NCI-H1105 treated with DMSO at 0.1 percent for 48 hours (cell line): ENCODE data around the gene UTP25.
"Not testable (repeated sequence)": the region's sequence is repeated elsewhere in the genome, so short reads cannot be mapped to it uniquely, and the experiment has no call there.

Source experiments
- DNase-seq: peaks from one replicate; lab custom pipeline; 2025; lab: John Stamatoyannopoulos, UW

The UTP25 gene

GRCh38 chr1:209895709-209896108 lies 67.9 kb downstream of the UTP25 start:
- DNase-seq = no peak

DNA sequence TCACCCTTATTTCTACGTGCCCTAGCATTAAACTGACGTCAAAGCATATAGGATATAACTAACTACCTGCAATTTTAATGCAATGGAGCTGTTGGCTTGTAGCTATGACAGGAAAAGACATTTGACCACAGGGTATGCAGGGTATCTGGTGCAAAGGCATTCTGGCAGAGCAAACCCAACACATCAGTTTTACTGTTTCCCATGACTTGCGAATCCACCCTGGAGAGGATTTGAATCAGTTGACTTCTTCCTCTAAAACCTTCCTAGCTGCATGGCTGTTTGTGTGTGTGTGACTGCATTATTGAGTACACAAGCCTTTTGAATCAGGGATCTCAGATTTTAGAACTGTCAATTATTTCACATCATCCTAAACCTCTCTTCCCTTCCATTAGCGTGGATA lies 68.6 kb downstream of the UTP25 start:
- DNase-seq = no peak

GRCh38 chr1:209898271-209898670 lies 70.5 kb downstream of the UTP25 start:
- DNase-seq = not testable (repeated sequence)

DNA sequence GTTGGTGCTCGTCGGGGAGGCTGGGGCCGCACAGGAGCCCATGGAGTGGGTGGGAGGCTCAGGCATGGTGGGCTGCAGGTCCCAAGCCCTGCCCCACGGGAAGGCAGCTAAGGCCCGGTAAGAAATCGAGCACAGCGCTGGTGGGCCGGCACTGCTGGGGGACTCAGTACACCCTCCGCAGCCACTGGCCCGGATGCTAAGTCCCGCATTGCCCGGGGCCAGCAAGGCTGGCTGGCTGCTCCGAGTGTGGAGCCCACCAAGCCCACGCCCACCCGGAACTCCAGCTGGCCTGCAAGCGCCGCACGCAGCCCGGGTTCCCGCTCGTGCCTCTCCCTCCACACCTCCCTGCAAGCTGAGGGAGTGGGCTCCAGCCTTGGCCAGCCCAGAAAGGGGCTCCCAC lies 71.1 kb downstream of the UTP25 start:
- DNase-seq = not testable (repeated sequence)

GRCh38 chr1:209899948-209900347 lies 72.2 kb downstream of the UTP25 start:
- DNase-seq = no peak

- DNase-seq = no peak
Measured at GRCh38 chr1:209900734-209901133, 73.0 kb downstream of the UTP25 start.

DNA sequence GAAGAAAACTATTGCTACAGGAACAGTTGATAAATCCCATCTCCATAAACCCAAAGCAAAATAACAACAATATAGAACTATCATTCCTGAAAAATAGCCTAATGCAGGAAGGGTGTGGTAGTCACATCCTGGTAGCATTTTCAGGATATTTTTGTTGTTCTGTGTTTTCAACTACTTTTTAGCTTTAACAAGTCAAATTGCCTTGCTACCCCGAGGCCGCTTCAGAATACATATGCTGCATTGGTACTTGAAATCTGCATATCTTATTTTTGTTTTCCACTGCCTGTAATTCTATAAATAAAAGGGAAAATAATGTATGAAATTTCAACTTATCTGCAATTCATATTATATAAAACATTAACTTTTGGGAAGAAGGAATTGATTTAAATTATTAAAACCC lies 73.4 kb downstream of the UTP25 start:
- no peak for DNase-seq

DNA sequence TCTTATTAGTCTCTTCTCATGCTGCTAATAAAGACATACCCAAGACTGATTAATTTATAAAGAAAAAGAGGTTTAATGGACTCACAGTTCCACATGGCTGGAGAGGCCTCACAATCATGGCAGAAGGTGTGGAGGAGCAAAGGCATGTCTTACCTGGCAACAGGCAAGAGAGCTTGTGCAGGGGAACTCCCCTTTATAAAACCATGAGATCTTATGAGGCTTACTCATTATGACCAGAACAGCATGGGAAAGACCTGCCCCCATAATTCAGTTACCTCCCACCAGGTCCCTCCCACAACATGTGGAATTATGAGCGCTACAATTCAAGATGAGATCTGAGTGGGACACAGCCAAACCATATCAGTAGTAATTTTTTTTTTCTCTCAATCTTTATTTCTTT lies 77.0 kb downstream of the UTP25 start:
- not testable (repeated sequence) for DNase-seq
